Breast epithelium (tissue), 4 donors: ENCODE measurements around the gene UBR2. TPM values are rescaled to one million over a fixed set of nuclear protein-coding genes. Genes with fewer than 3 reads are reported as not detected.
"Not testable (repeated sequence)": the region's sequence is repeated elsewhere in the genome, so short reads cannot be mapped to it uniquely, and the experiment has no call there.

Experiments
- DNase-seq, 2 donors: peaks; one replicate each; pipeline ENCODE4 v3.0.0-alpha.2; 2019; ENCODE audit warnings: low spot score in 2 of 2
- H3K27ac ChIP-seq, 2 donors: fragments of 200-600 bp; sonication (generic) in 1 of 2; one replicate each; pipeline ENCODE4 v1.5.1; 2016 to 2019; ENCODE audit warnings: mild to moderate bottlenecking in 1 of 2
- H3K27me3 ChIP-seq, 2 donors: fragments of 200-600 bp; sonication (generic) in 1 of 2; one replicate each; pipeline versions ENCODE4 v1.5.1 to v1.6.0; 2017 to 2019; ENCODE audit warnings: control low read depth in 1 of 2, mild to moderate bottlenecking in 1 of 2
- H3K36me3 ChIP-seq: fragments of 200-600 bp; one replicate; pipeline ENCODE4 v1.5.1; 2019
- H3K4me1 ChIP-seq, 2 donors: fragments of 200-600 bp; sonication (generic); one replicate each; pipeline ENCODE4 v1.5.1; 2016 to 2019; ENCODE audit warnings: control low read depth in 1 of 2
- H3K4me3 ChIP-seq, 3 donors: fragments of 200-600 bp; sonication (generic); 1 replicate in 2 of 3; 2 replicates in 1 of 3; pipeline ENCODE4 v1.5.1; 2016 to 2019; ENCODE audit warnings: mild to moderate bottlenecking in 3 of 3, moderate library complexity in 2 of 3
- H3K9me3 ChIP-seq, 2 donors: fragments of 200-600 bp; sonication (generic) in 1 of 2; one replicate each; pipeline ENCODE4 v1.5.1; 2016 to 2019; ENCODE audit warnings: control low read depth in 1 of 2
- CTCF ChIP-seq, 3 donors: fragments of 450-650 bp; IDR thresholded peaks; one replicate each; pipeline ENCODE4 v1.5.1; 2016 to 2017; ENCODE audit warnings: antibody characterized with exemption in 3 of 3, mild to moderate bottlenecking in 3 of 3, moderate library complexity in 3 of 3
- POLR2A ChIP-seq: fragments of 450-650 bp; IDR thresholded peaks from one replicate; pipeline ENCODE4 v1.6.1; 2016; ENCODE audit warnings: antibody characterized with exemption, mild to moderate bottlenecking, moderate library complexity
- POLR2AphosphoS5 ChIP-seq, 3 donors: sonication (generic); formaldehyde crosslinking; IDR thresholded peaks; one replicate each; pipeline ENCODE4 v1.6.1; 2017; ENCODE audit warnings: antibody characterized with exemption in 3 of 3
- intact Hi-C: fragments of 100-400 bp; cut with DNase I; formaldehyde crosslinking; loops from one replicate; pipeline ENCODE4 v1.15.1; 2023; ENCODE audit warnings: low total_unique reads
- total RNA-seq, 3 donors: library from RNA; depleted of rRNA; stranded (reverse); fragments of >200 nt; gene quantifications; one replicate each; pipeline ENCODE4 v1.1.0, GENCODE V29; 2016

UBR2 gene
- total RNA-seq, 3 donors from 2014 or later = 33.8 to 46.2 (median 33.8) TPM

- H3K9me3 ChIP-seq = no peaks in the 10 kb centered on the region
- no peak for DNase-seq
- H3K27ac ChIP-seq = no peak overlapping the region
- H3K27me3 ChIP-seq = no peaks in the 10 kb centered on the region
- TF ChIP-seq POLR2A (no peak), CTCF (IDR thresholded peaks at IDR 0.05) (no peak), POLR2AphosphoS5 (IDR thresholded peaks at IDR 0.05) (no peak)
- no peak overlapping the region for H3K4me3 ChIP-seq
- H3K4me1 ChIP-seq = no peaks in the 10 kb centered on the region
- intact Hi-C loops = no loop called here
- no peaks in the 10 kb centered on the region for H3K36me3 ChIP-seq
These were observed 90.0 kb downstream of the UBR2 start for GRCh38 chr6:42653851-42654250.

GRCh38 chr6:42659806-42660205 is 96.0 kb downstream of the UBR2 start:
- Histone ChIP-seq H3K9me3 (no peaks in the 10 kb centered on the region), H3K27me3 (no peaks in the 10 kb centered on the region), H3K36me3 (peaks cover 3% of the 10 kb centered on the region), H3K4me3 (no peak overlapping the region), H3K27ac (no peak overlapping the region), H3K4me1 (no peaks in the 10 kb centered on the region)
- TF ChIP-seq CTCF (IDR thresholded peaks at IDR 0.05) (no peak), POLR2A (no peak), POLR2AphosphoS5 (IDR thresholded peaks at IDR 0.05) (no peak)
- DNase-seq = no peak
- intact Hi-C loops = no loop called here

GRCh38 chr6:42661540-42662153 is 97.8 kb downstream of the UBR2 start:
- no peak for TF ChIP-seq POLR2A
- TF ChIP-seq POLR2AphosphoS5 (IDR thresholded peaks at IDR 0.05) = peak in 2 of 3 donors; percentile 36 to 53
- TF ChIP-seq CTCF (IDR thresholded peaks at IDR 0.05) = peak; percentile 90 to 93 (median 92)
- no peaks in the 10 kb centered on the region for H3K4me1 ChIP-seq
- peak; percentile 75 to 85 for DNase-seq

GRCh38 chr6:42664718-42665117 is 100.9 kb downstream of the UBR2 start:
- intact Hi-C loops = no loop called here
- H3K4me3 ChIP-seq = no peak overlapping the region
- H3K27me3 ChIP-seq = no peaks in the 10 kb centered on the region
- DNase-seq = no peak
- peaks cover 6% of the 10 kb centered on the region for H3K36me3 ChIP-seq
- H3K4me1 ChIP-seq = no peaks in the 10 kb centered on the region
- no peak overlapping the region for H3K27ac ChIP-seq
- no peaks in the 10 kb centered on the region for H3K9me3 ChIP-seq
- no peak for TF ChIP-seq POLR2AphosphoS5 (IDR thresholded peaks at IDR 0.05)
- TF ChIP-seq POLR2A = no peak
- TF ChIP-seq CTCF (IDR thresholded peaks at IDR 0.05) = no peak

More at GRCh38 chr6:42661540-42662153, 97.8 kb downstream of the UBR2 start:
- Histone ChIP-seq H3K4me3 (no peak overlapping the region), H3K27ac (no peak overlapping the region), H3K9me3 (no peaks in the 10 kb centered on the region), H3K27me3 (no peaks in the 10 kb centered on the region), H3K36me3 (peaks cover 3% of the 10 kb centered on the region)
- intact Hi-C loops = no loop called here

GRCh38 chr6:42674368-42674767 is 110.5 kb downstream of the UBR2 start:
- peaks cover 19% of the 10 kb centered on the region for H3K36me3 ChIP-seq
- DNase-seq, H3K4me1 ChIP-seq, H3K27ac ChIP-seq, H3K9me3 ChIP-seq, intact Hi-C loops, H3K4me3 ChIP-seq, H3K27me3 ChIP-seq: not testable (repeated sequence)
